Uterus (tissue), 2 donors: ENCODE data around the gene COMMD10.

ENCODE experiments used
- POLR2A ChIP-seq, 2 donors: fragments of 450-650 bp; IDR thresholded peaks; one replicate each; pipeline ENCODE4 v1.6.1; 2016; ENCODE audit warnings: antibody characterized with exemption in 2 of 2, mild to moderate bottlenecking in 1 of 2, moderate library complexity in 1 of 2
- TF ChIP-seq, protein P1 (sequence below), 4 experiments: fragments of 200-600 bp in 2 of 4; fragments of 450-650 bp in 2 of 4; sonication (generic) in 2 of 4; IDR thresholded peaks; one replicate each; pipeline ENCODE4 v1.5.1; 2016 to 2019; ENCODE audit warnings: antibody characterized with exemption in 4 of 4, mild to moderate bottlenecking in 2 of 4, moderate library complexity in 1 of 4

DNA sequence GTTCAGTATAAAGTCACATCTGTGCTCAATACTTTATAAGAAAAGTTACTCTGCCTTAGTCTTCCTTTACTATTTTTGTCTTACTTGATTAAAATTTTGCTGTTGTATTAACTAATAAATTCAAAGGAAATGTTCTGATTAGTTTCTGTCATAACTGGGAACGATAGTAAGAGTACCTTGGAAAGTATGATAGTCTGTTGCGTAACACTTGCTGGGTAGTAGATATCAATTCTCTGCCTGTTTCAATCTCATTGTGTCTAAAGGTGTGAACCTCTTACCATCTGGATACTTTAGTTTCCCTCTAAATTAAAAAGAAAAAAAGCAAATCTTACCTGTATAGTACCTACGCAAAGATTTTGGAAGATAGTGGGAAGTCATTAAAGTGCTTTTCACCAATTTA, 48.5 kb downstream of the COMMD10 start:
- TF ChIP-seq POLR2A (IDR thresholded peaks at IDR 0.05) = no peak
- TF ChIP-seq, protein P1, sequence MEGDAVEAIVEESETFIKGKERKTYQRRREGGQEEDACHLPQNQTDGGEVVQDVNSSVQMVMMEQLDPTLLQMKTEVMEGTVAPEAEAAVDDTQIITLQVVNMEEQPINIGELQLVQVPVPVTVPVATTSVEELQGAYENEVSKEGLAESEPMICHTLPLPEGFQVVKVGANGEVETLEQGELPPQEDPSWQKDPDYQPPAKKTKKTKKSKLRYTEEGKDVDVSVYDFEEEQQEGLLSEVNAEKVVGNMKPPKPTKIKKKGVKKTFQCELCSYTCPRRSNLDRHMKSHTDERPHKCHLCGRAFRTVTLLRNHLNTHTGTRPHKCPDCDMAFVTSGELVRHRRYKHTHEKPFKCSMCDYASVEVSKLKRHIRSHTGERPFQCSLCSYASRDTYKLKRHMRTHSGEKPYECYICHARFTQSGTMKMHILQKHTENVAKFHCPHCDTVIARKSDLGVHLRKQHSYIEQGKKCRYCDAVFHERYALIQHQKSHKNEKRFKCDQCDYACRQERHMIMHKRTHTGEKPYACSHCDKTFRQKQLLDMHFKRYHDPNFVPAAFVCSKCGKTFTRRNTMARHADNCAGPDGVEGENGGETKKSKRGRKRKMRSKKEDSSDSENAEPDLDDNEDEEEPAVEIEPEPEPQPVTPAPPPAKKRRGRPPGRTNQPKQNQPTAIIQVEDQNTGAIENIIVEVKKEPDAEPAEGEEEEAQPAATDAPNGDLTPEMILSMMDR (IDR thresholded peaks at IDR 0.05) = no peak
